Stimulated activated CD8-positive, alpha-beta memory T cell treated with anti-CD3 and anti-CD28 coated beads, Interleukin-7, amount 100 ng/mL, for 48 hours (primary cell): ENCODE measurements around the gene WASHC3.
"Not testable (repeated sequence)": the region's sequence is repeated elsewhere in the genome, so short reads cannot be mapped to it uniquely, and the experiment has no call there.

Source experiments
- DNase-seq, 2 donors: peaks; one replicate each; pipeline ENCODE4 v3.0.0-alpha.2; 2020; ENCODE audit warnings: low read depth in 1 of 2; ENCODE audit errors: extremely low read depth in 1 of 2

Gene WASHC3

GRCh38 chr12:102051431-102051965, 10.3 kb downstream of the WASHC3 start:
- DNase-seq, result no peak

GRCh38 chr12:102050660-102051430, 10.9 kb downstream of the WASHC3 start:
- no peak for DNase-seq

- no peak for DNase-seq
Observed at GRCh38 chr12:102043928-102044327, 17.9 kb downstream of the WASHC3 start.

GRCh38 chr12:102033991-102034745, 27.6 kb downstream of the WASHC3 start:
- no peak for DNase-seq

GRCh38 chr12:102031852-102032251, 29.9 kb downstream of the WASHC3 start:
- no peak for DNase-seq

- no peak for DNase-seq
Observed at GRCh38 chr12:102029141-102029540, 32.6 kb downstream of the WASHC3 start.

- DNase-seq, result no peak
Observed at GRCh38 chr12:102026728-102027127, 35.1 kb downstream of the WASHC3 start.

GRCh38 chr12:102024765-102025164, 37.0 kb downstream of the WASHC3 start:
- no peak for DNase-seq

- DNase-seq, result no peak
Observed at GRCh38 chr12:102023343-102023930, 38.4 kb downstream of the WASHC3 start.

- no peak for DNase-seq
Observed at GRCh38 chr12:102022286-102022685, 39.5 kb downstream of the WASHC3 start.

- DNase-seq, result no peak
Observed at GRCh38 chr12:102021540-102022246, 40.1 kb downstream of the WASHC3 start.

GRCh38 chr12:102018607-102019006, 43.2 kb downstream of the WASHC3 start:
- not testable (repeated sequence) for DNase-seq

GRCh38 chr12:102016472-102016871, 45.3 kb downstream of the WASHC3 start:
- DNase-seq, result no peak

GRCh38 chr12:102010265-102010994, 51.4 kb downstream of the WASHC3 start:
- DNase-seq, result no peak

GRCh38 chr12:102009796-102010195, 52.0 kb downstream of the WASHC3 start:
- no peak for DNase-seq

- DNase-seq, result no peak
Observed at GRCh38 chr12:102008615-102009126, 53.1 kb downstream of the WASHC3 start.

- DNase-seq, result no peak
Observed at GRCh38 chr12:102005256-102005655, 56.5 kb downstream of the WASHC3 start.

GRCh38 chr12:101997102-101997501, 64.7 kb downstream of the WASHC3 start:
- no peak for DNase-seq

GRCh38 chr12:101995684-101996083, 66.1 kb downstream of the WASHC3 start:
- DNase-seq, result no peak

GRCh38 chr12:101992091-101992490, 69.7 kb downstream of the WASHC3 start:
- no peak for DNase-seq
